BE2C (cell line): ENCODE data around the gene PTBP2.

ENCODE experiments used
- DNase-seq: peaks from one replicate; pipeline ENCODE4 v3.0.0-alpha.2; 2020
- H3K27me3 ChIP-seq: fragments of 250-450 bp; sonication (Bioruptor Pico); 2 replicates; pipeline ENCODE4 v1.5.1; 2020; ENCODE audit warnings: mild to moderate bottlenecking
- H3K36me3 ChIP-seq: fragments of 250-450 bp; sonication (Bioruptor Pico); 2 replicates; pipeline ENCODE4 v1.5.1; 2020; ENCODE audit warnings: mild to moderate bottlenecking
- H3K4me1 ChIP-seq: fragments of 250-450 bp; sonication (Bioruptor Pico); 2 replicates; pipeline ENCODE4 v1.5.1; 2020
- H3K4me3 ChIP-seq: 2 replicates; pipeline ENCODE4 v1.5.1; 2011; ENCODE audit warnings: low read depth, low read length
- H3K9me3 ChIP-seq: fragments of 250-450 bp; sonication (Bioruptor Pico); 2 replicates; pipeline ENCODE4 v1.5.1; 2020
- TF ChIP-seq, protein P1 (sequence below): IDR thresholded peaks from 2 replicates; pipeline ENCODE4 v1.5.1; 2012; ENCODE audit warnings: mild to moderate bottlenecking, low read depth, low read length

Gene PTBP2

DNA sequence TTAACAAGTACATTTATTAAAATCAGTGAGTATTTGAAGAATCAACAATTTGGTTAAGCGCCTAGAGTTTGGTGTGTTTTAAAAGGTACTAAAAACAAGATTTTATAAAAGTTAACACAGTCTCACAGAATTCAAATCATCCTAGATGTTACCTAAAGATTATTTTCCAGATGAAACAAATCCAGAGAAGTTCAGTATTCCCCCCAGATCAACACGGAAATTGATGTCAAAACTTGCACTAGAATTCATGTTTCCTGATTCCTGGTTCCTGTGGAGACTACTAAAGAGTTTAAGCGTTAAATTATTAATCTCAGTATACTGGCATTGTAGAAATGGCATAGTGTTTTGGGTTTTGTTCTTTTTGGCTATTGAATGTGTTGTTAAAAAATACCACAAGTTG, 1.4 kb downstream of the PTBP2 start:
- Histone ChIP-seq H3K36me3 (peaks cover 36% of the 10 kb centered on the region), H3K9me3 (no peaks in the 10 kb centered on the region), H3K4me3 (peak overlapping the region; percentile 88), H3K4me1 (peaks cover 3% of the 10 kb centered on the region), H3K27me3 (no peaks in the 10 kb centered on the region)
- DNase-seq = no peak
- TF ChIP-seq, protein P1, sequence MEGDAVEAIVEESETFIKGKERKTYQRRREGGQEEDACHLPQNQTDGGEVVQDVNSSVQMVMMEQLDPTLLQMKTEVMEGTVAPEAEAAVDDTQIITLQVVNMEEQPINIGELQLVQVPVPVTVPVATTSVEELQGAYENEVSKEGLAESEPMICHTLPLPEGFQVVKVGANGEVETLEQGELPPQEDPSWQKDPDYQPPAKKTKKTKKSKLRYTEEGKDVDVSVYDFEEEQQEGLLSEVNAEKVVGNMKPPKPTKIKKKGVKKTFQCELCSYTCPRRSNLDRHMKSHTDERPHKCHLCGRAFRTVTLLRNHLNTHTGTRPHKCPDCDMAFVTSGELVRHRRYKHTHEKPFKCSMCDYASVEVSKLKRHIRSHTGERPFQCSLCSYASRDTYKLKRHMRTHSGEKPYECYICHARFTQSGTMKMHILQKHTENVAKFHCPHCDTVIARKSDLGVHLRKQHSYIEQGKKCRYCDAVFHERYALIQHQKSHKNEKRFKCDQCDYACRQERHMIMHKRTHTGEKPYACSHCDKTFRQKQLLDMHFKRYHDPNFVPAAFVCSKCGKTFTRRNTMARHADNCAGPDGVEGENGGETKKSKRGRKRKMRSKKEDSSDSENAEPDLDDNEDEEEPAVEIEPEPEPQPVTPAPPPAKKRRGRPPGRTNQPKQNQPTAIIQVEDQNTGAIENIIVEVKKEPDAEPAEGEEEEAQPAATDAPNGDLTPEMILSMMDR = no peak

DNA sequence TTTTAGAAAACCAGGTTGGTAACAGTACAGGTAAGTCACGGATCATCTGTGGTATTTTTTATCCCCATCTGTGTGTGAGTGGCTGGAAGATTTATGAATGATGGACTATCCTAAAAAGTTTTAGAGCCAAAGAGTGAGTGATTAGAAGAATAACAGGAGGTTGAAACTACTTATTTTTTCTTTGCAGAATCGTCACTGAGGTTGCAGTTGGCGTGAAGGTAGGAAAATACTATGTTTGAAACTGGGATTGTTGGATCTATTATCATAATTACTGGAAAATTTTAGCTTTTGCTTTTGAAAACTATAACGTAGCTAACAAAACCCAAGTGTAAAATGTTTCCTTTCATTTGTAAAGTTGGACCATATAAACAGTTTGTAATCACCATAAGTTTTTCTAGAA, 1.8 kb downstream of the PTBP2 start:
- DNase-seq = no peak
- TF ChIP-seq, protein P1 = no peak
- Histone ChIP-seq H3K4me3 (peak overlapping the region; percentile 88), H3K4me1 (peaks cover 3% of the 10 kb centered on the region), H3K9me3 (no peaks in the 10 kb centered on the region), H3K36me3 (peaks cover 38% of the 10 kb centered on the region), H3K27me3 (no peaks in the 10 kb centered on the region)

DNA sequence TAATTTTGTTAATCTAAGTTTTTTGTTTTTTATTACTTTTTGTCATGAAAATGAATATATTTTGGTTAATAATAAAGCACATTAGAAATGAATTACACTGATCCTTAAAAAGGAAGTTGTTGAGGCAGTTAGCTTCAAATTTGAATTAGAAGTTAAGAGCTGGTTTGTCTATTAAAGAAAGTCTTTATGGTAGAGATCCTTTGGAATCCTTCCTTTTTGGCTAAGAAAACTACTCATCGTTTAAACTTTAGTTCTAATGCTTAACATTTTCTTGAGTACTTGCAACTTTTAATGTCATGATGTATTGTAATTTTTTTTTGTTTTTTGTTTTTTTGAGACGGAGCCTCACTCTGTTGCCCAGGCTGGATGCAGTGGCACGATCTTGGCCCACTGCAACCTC, 2.4 kb downstream of the PTBP2 start:
- peaks cover 3% of the 10 kb centered on the region for H3K4me1 ChIP-seq
- peaks cover 41% of the 10 kb centered on the region for H3K36me3 ChIP-seq
- no peaks in the 10 kb centered on the region for H3K9me3 ChIP-seq
- no peaks in the 10 kb centered on the region for H3K27me3 ChIP-seq
- H3K4me3 ChIP-seq = peak overlapping the region; percentile 88
- TF ChIP-seq, protein P1 = no peak
- DNase-seq = no peak

DNA sequence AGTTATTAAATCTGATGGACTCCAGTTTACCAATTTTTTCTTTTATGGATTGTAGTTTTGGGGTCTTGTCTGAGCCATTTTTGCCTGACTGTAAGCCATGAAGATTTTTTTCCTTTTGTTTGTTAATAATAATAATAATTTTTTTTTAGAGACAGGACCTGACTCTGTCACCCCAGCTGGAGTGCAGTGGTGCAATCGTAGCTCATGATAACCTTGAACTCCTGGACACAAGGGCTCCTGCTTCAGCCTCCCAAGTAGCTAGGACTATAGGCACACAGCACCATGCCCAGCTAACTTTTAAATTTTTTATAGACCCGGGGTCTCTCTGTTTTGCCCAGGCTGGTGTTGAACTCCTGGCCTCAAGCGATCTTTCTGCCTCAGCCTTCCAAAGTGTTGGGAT, 6.3 kb downstream of the PTBP2 start:
- Histone ChIP-seq H3K36me3 (peaks cover 55% of the 10 kb centered on the region), H3K4me1 (no peaks in the 10 kb centered on the region), H3K4me3 (no peak overlapping the region), H3K27me3 (no peaks in the 10 kb centered on the region), H3K9me3 (no peaks in the 10 kb centered on the region)
- no peak for DNase-seq
- TF ChIP-seq, protein P1 = no peak

DNA sequence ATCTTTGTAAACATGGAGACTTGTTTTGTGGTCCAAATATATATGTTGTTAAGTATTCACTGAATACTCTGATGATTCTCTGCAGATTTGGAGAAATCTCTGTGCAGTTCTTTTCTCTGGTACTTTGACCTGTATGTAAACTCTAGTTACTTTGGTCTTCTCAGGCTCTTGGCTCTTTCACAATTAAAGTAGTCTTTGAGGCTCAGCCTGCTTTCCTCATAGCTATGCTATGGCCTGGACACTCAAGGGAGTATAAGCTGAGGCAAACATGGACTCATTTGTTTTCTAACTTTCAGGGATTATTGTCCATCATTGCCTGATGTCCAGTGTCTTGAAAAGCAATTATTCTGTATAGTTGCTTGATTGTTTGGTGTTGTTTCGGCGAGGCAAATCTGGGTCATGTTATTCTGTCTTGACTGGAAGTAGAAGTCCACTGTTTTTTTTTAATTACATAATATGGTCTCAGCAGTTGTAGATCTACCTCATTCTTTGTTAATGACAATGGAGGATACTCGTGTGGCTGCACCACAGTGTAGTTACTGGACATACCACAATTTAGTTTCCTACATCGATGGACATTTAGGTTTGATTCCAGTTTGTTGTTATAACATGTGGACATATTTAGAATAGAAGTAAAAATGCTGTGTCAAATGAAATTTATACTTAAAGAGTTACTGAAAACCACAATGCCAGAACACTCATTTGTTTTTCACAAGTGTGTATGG, 9.2 kb downstream of the PTBP2 start:
- no peak for DNase-seq
- H3K4me3 ChIP-seq = no peak overlapping the region
- H3K4me1 ChIP-seq = no peaks in the 10 kb centered on the region
- H3K36me3 ChIP-seq = peaks cover 59% of the 10 kb centered on the region
- TF ChIP-seq, protein P1 = no peak
- H3K9me3 ChIP-seq = peaks cover 3% of the 10 kb centered on the region; the same call in 1 of the 2 replicates
- H3K27me3 ChIP-seq = no peaks in the 10 kb centered on the region

DNA sequence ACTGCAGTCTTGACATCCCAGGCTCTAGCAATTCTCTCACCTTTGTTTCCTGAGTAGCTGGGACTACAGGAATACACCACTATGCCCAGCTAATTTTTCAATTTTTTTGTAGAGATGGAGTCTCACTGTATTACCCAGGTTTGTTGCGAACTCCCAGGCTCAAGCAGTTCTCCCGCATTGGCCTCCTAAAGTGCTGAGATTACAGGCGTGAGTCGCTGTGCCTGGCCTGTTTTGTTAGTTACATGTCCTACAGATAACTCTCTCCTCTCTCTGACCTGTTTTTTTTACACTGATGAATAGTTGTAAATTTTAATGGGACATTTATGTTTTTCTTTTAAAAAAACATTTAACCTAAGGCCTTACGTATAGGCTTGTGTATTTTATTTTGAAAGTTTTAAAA, 19.8 kb downstream of the PTBP2 start:
- Histone ChIP-seq H3K36me3 (peaks cover 34% of the 10 kb centered on the region), H3K4me3 (no peak overlapping the region)
- DNase-seq = no peak

More for the DNA sequence above, 19.8 kb downstream of the PTBP2 start:
- Histone ChIP-seq H3K4me1 (no peaks in the 10 kb centered on the region), H3K27me3 (no peaks in the 10 kb centered on the region), H3K9me3 (no peaks in the 10 kb centered on the region)
- TF ChIP-seq, protein P1 = no peak
